Left lung (tissue), 10 donors: ENCODE results near the gene USP24. TPM values are rescaled to one million over a fixed set of nuclear protein-coding genes. Genes with fewer than 3 reads are reported as not detected.
A peak's percentile ranks its signal among the peaks of the same experiment; 100 is the strongest.

Source experiments
- ATAC-seq: fragments of 200-7000 bp; cut with Tn5 transposase; one replicate; pipeline ENCODE4 v1.9.1; 2020; ENCODE audit warnings: moderate library complexity
- DNase-seq, 4 donors: peaks; one replicate each; pipeline ENCODE4 v3.0.0-alpha.2; 2013 to 2020
- H3K27ac ChIP-seq, 2 donors: fragments of 200-600 bp; sonication (generic) in 1 of 2; one replicate each; pipeline versions ENCODE4 v1.5.0 to v1.8.0; 2020 to 2021
- H3K27me3 ChIP-seq, 2 donors: fragments of 200-600 bp; sonication (generic) in 1 of 2; one replicate each; pipeline versions ENCODE4 v1.5.0 to v1.8.0; 2020 to 2021
- H3K36me3 ChIP-seq, 2 donors: fragments of 200-600 bp; sonication (generic) in 1 of 2; one replicate each; pipeline versions ENCODE4 v1.5.0 to v1.8.0; 2020 to 2021
- H3K4me1 ChIP-seq, 2 donors: fragments of 200-600 bp; one replicate each; pipeline ENCODE4 v1.8.0; 2021
- H3K4me3 ChIP-seq, 2 donors: fragments of 200-600 bp; sonication (generic) in 1 of 2; one replicate each; pipeline versions ENCODE4 v1.5.0 to v1.8.0; 2020 to 2021; ENCODE audit warnings: mild to moderate bottlenecking in 1 of 2
- H3K9me3 ChIP-seq, 2 donors: fragments of 200-600 bp; sonication (generic) in 1 of 2; one replicate each; pipeline versions ENCODE4 v1.5.0 to v1.8.0; 2020 to 2021
- intact Hi-C, 2 donors: fragments of 100-400 bp; cut with DNase I; formaldehyde crosslinking; loops; one replicate each; pipeline versions ENCODE4 v1.11.2 to v1.14.2; 2022
- polyA plus RNA-seq, 6 donors: library from polyadenylated mRNA; unstranded; fragments of 120-200 nt; gene quantifications; one replicate each; pipeline ENCODE4 v1.2.1, GENCODE V29; 2013; ENCODE audit not compliant: insufficient read length in 6 of 6
- total RNA-seq, 2 donors: library from RNA; stranded (reverse); fragmentation: NEBNext Ultra II Directional; extraction: Animal tissue kit (Norgen Biotek cat#: 25700); gene quantifications; one replicate each; pipeline ENCODE4 v1.2.1, GENCODE V29; 2021
- TF ChIP-seq, protein P1 (sequence below), 2 donors: fragments of 200-600 bp; sonication (generic) in 1 of 2; IDR thresholded peaks; one replicate each; pipeline versions ENCODE4 v1.5.0 to v1.8.0; 2021; ENCODE audit warnings: antibody characterized with exemption in 2 of 2
- donor health status: DM: no; HTN: yes; CAD: no.
- donor health status: DM: no; HTN: no; CAD: no.

The USP24 gene
- total and polyA plus RNA-seq, 8 donors, result 26.1 to 63.7 (median 47.2) TPM

- Histone ChIP-seq H3K27ac (no peak overlapping the region), H3K9me3 (no peaks in the 10 kb centered on the region), H3K36me3 (peaks cover 0 to 51% of the 10 kb centered on the region in 2 donors), H3K4me3 (no peak overlapping the region), H3K4me1 (no peaks in the 10 kb centered on the region), H3K27me3 (no peaks in the 10 kb centered on the region)
- TF ChIP-seq, protein P1, sequence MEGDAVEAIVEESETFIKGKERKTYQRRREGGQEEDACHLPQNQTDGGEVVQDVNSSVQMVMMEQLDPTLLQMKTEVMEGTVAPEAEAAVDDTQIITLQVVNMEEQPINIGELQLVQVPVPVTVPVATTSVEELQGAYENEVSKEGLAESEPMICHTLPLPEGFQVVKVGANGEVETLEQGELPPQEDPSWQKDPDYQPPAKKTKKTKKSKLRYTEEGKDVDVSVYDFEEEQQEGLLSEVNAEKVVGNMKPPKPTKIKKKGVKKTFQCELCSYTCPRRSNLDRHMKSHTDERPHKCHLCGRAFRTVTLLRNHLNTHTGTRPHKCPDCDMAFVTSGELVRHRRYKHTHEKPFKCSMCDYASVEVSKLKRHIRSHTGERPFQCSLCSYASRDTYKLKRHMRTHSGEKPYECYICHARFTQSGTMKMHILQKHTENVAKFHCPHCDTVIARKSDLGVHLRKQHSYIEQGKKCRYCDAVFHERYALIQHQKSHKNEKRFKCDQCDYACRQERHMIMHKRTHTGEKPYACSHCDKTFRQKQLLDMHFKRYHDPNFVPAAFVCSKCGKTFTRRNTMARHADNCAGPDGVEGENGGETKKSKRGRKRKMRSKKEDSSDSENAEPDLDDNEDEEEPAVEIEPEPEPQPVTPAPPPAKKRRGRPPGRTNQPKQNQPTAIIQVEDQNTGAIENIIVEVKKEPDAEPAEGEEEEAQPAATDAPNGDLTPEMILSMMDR (IDR thresholded peaks at IDR 0.05), result no peak
- no peak for DNase-seq
- intact Hi-C loops, result no loop called here
- no peak for ATAC-seq
These were observed 50.3 kb downstream of the USP24 start for GRCh38 chr1:55164906-55165305.

- H3K27me3 ChIP-seq, result no peaks in the 10 kb centered on the region
- H3K27ac ChIP-seq, result no peak overlapping the region
- DNase-seq, result no peak
- intact Hi-C loops, result no loop called here
- no peaks in the 10 kb centered on the region for H3K9me3 ChIP-seq
- no peak overlapping the region for H3K4me3 ChIP-seq
- TF ChIP-seq, protein P1 (IDR thresholded peaks at IDR 0.05), result no peak
- no peaks in the 10 kb centered on the region for H3K4me1 ChIP-seq
- no peak for ATAC-seq
- peaks cover 0 to 69% of the 10 kb centered on the region in 2 donors for H3K36me3 ChIP-seq
These were observed 55.6 kb downstream of the USP24 start for GRCh38 chr1:55159571-55159970.

GRCh38 chr1:55156608-55157007 lies 58.6 kb downstream of the USP24 start:
- H3K9me3 ChIP-seq, result no peaks in the 10 kb centered on the region
- peaks cover 0 to 82% of the 10 kb centered on the region in 2 donors for H3K36me3 ChIP-seq
- intact Hi-C loops, result no loop called here
- H3K27ac ChIP-seq, result no peak overlapping the region
- H3K27me3 ChIP-seq, result no peaks in the 10 kb centered on the region
- ATAC-seq, result no peak
- no peak for DNase-seq
- no peak overlapping the region for H3K4me3 ChIP-seq
- peaks cover 0 to 5% of the 10 kb centered on the region in 2 donors for H3K4me1 ChIP-seq
- TF ChIP-seq, protein P1 (IDR thresholded peaks at IDR 0.05), result no peak

GRCh38 chr1:55156093-55156492 lies 59.1 kb downstream of the USP24 start:
- DNase-seq (no peak), ATAC-seq (no peak)
- H3K36me3 ChIP-seq, result peaks cover 0 to 76% of the 10 kb centered on the region in 2 donors
- H3K4me1 ChIP-seq, result peaks cover 0 to 7% of the 10 kb centered on the region in 2 donors
- TF ChIP-seq, protein P1 (IDR thresholded peaks at IDR 0.05), result no peak
- H3K27me3 ChIP-seq, result no peaks in the 10 kb centered on the region
- no peak overlapping the region for H3K27ac ChIP-seq
- H3K9me3 ChIP-seq, result no peaks in the 10 kb centered on the region
- H3K4me3 ChIP-seq, result no peak overlapping the region
- intact Hi-C loops, result no loop called here

GRCh38 chr1:55155522-55155921 lies 59.6 kb downstream of the USP24 start:
- intact Hi-C loops, result no loop called here
- Histone ChIP-seq H3K36me3 (peaks cover 0 to 71% of the 10 kb centered on the region in 2 donors), H3K9me3 (no peaks in the 10 kb centered on the region), H3K4me3 (no peak overlapping the region), H3K27me3 (no peaks in the 10 kb centered on the region), H3K27ac (no peak overlapping the region), H3K4me1 (peaks cover 0 to 8% of the 10 kb centered on the region in 2 donors)
- DNase-seq (no peak), ATAC-seq (peak; percentile 39)
- TF ChIP-seq, protein P1 (IDR thresholded peaks at IDR 0.05), result no peak
